HG02981 (cell line): Measurements from ENCODE around the gene ASH1L.
"Not testable (repeated sequence)": the region's sequence is repeated elsewhere in the genome, so short reads cannot be mapped to it uniquely, and the experiment has no call there.

Experiments used
- ATAC-seq: cut with Tn5 transposase; IDR thresholded peaks from one replicate; pipeline ENCODE4 v1.9.1; 2021; ENCODE audit warnings: mild to moderate bottlenecking, moderate library complexity; ENCODE audit not compliant: unreplicated experiment

ASH1L gene

DNA sequence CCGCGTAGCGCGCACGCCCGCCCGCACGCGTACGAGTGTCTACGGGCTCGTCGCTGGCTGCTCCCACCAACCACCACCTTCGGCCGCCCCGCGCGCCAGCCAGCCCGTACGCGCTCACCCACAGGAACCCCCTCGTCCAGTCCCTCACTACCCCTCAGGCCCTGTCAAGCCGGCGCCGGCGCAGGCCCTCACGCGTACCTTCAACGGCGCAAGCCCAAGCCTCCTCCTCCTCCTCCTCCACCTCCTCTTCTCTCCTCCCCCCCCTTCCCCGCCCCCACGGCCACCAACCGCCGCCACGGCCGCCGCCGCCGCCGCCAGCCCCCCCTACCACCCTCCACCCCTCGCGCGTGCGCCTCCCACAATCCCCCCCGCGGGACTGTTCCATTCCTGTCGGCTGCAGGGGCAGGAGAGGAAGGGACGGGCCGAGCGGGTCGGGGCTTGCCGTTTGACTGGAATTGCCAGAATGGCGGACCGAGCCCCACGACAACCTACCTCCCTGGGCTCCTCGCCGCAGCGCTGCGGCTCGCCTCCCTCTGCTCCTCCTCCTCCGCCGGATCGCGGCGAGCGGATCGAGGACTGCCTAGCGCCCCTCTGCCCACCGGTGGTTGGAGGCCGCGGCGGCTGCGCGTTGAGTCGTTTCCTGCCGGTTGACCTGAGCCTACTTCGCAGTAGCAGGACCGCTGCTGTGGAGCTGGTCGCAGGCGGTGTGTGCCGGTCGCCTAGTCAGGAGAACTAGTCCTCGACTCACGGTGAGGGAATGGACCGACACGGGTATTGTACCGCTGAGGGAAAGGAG lies at the start of gene ASH1L:
TSS of gene ASH1L (minus strand) at position 223 of the 796 bp plus-strand sequence. CDS start 41,284 bp downstream, outside the sequence.
- ATAC-seq: peak; percentile 69

GRCh38 chr1:155610257-155610647 lies 47.6 kb upstream of the ASH1L start:
- peak; percentile 10 for ATAC-seq

DNA sequence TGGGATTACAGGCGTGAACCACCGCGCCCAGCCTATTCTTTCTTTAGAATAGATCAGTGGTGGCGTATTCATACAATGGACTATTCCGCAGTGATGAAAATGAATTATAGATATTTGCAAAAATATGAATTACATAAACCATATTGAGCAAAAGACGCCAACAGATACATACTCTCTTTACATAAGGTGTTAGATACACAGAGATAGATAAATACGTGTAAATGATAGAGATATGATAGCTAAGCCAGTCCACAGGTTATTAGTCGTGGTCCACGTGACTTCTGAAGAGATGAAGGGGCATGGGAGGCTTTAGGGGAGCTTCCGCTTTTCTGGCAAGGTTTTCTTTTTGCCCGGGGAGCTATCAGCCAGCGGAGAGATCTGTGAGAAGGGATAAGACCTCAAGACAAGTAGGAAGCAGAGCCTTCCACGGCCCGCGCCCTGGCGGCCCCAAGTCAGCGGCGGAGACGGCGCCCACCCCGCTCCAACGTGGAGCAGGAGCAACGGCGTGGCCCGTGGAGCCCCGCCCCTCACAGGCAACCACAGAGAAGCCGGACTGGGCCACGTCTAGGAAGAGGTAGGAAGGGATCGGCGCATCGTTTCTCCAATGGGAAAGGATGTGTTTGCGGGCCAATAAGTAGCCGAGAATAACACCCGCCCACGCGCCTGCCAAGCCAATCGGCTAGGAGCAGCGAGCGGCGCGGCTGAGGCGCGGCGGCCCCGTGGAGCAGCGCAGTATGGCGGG lies 47.1 kb upstream of the ASH1L start, which contains the start of gene MSTO1:
TSS of gene MSTO1 (plus strand) at position 704 of the 742 bp plus-strand sequence. CDS start at position 735, 31 bp downstream.
- ATAC-seq: peak; percentile 87

GRCh38 chr1:155608888-155609225 lies 46.3 kb upstream of the ASH1L start:
- ATAC-seq: no peak

DNA sequence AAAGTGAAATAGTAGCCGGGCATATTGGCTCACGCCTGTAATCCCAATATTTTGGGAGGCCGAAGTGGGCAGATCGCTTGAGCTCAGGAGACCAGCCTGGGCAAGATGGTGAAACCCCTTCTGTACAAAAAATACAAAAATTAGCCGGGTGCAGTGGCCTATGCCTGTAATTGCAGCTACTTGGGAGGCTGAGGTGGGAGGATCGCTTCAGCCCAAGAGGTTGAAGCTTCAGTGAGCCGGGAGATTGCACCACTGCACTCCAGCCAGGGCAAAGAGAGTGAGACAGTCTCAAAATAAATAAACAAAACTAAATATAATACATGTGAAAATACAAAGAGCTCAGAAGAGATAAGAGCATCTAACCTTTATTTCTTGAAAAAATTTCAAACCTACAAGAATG lies 45.1 kb upstream of the ASH1L start:
- ATAC-seq: no peak

DNA sequence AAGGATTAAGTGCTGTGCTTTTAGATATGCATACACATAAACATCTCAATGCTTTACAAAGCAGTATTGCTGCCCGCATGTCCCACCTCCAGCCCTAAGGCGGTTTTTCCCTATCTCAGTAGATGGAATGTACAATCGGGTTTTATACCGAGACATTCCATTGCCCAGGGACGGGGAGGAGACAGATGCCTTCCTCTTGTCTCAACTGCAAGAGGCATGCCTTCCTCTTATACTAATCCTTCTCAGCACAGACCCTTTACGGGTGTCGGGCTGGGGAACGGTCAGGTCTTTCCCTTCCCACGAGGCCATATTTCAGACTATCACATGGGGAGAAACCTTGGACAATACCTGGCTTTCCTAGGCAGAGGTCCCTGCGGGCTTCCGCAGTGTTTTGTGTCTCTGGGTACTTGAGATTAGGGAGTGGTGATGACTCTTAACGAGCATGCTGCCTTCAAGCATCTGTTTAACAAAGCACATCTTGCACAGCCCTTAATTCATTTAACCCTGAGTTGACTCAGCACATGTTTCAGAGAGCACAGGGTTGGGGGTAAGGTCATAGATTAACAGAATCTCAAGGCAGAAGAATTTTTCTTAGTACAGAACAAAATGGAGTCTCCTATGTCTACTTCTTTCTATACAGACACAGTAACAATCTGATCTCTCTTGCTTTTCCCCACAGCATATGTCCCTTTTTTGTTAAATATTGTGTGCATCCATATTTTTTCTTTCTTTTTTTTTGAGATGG lies 37.4 kb upstream of the ASH1L start:
- ATAC-seq: not testable (repeated sequence)

GRCh38 chr1:155598842-155599331 lies 36.3 kb upstream of the ASH1L start:
- ATAC-seq: no peak

DNA sequence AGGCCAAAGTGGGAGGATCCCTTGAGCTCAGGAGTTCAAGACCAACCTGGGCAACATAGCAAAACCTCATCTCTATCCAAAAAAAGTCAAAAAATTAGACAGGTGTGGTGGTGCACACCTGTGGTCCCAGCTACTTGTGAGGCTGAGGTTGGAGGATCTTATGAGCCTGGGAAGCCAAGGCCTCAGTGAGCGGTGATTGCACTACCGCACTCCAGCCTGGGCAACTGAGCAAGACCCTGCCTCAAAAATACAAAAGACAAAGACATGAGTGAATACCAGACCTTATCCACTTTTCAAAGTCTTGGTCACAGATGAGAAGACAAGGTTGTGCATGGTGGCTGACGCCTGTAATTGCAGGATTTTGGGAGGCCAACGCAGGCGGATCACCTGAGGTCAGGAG lies 34.3 kb upstream of the ASH1L start:
- ATAC-seq: no peak

DNA sequence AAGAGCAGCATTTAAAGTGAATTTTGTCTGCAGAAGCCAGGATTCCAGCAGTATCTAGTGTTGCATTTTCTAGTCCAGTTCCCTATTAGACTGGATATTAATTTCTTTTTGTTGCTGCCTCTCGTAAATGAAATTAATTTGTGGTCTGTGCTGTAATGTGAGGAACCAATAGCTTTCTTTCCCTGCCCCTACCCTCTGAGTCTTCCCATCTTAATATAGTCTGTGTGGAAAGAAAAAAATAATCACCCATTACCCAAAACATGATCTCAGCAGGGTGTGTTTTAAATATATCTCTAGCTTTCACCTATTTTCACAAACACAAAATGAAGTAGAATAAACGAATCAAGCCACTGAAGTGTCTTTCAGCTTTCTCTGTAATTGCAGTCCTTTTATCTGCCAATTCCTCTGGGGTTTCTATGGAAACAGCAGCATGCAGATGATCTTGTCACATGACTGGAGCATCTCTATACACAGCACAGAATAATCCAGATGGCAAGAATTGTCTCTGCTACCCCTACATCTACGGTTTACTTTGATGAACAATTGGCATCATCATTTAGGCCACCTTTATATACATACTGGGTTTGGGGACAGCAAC lies 33.4 kb upstream of the ASH1L start:
- not testable (repeated sequence) for ATAC-seq

DNA sequence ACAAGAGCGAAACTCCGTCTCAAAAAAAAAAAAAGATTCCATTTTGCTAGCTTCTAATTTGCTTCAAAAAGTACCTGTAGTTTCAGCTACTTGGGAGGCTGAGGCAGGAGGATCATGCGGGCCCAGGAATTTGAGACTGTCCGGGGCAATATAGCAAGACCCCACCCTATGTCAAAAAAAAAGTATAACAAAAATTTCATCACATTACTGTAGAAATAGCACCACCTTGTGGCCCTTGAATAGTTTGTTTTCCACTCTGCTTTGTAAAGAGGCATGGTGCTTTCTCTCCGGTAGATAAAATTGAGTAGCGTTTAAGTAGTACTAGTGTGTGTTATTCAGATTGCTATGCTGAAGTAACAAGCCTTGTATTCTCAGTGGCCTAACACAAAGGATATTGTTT lies 29.2 kb upstream of the ASH1L start:
- ATAC-seq: no peak

- ATAC-seq: not testable (repeated sequence)
Observed at GRCh38 chr1:155590516-155591247, 28.1 kb upstream of the ASH1L start.

DNA sequence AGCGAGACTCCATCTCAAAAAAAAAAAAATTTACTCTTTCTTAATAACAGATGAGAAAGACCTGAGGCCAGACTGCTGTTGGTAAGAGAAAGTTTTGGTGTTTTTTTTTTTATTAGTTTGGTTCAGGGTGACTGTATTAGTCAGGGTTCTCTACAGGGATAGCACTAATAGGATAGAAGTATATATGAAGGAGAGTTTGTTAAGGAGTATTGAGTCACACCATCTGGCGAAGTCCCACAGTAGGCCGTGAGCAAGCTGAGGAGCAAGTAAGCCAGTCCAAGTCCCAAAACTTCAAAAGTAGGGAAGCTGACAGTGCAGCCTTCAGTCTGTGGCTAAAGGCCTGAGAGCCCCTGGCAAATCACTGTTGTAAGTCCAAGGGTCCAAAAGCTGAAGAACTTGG lies 26.7 kb upstream of the ASH1L start:
- not testable (repeated sequence) for ATAC-seq

DNA sequence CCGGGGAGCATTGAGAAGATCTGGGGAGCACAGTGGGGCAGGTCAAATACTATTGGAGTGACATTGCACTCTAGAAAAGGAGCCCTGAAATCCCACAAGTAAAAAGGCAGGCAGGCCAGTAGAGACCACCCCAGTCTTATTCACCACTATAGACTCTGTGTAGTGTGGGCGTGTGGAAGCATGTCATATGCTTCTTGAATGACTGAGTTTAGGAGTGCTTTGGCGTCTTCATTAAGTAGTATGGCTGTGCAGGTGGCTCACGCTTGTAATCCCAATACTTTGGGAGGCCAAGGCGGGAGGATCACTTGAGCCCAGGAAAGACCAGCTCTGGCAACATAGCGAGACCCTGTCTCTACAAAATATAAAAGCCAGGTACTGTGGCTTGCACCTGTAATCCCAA lies 21.2 kb upstream of the ASH1L start:
- ATAC-seq: not testable (repeated sequence)

DNA sequence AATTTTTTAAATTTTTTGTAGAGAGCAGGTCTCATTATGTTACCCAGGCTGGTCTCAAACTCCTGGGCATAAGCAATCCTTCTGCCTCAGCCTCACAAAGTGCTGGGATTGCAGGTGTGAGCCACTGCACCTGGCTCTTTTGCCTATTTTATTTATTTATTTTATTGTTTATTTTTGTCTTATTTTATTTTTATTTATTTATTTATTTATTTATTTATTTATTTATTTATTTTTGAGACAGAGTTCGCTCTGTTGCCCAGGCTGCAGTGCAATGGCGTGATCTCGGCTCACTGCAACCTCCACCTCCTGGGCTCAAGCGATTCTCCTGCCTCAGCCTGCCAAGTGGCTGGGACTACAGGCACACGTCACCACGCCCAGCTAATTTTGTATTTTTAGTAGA lies 13.0 kb upstream of the ASH1L start:
- ATAC-seq: not testable (repeated sequence)

GRCh38 chr1:155574077-155574476 lies 11.5 kb upstream of the ASH1L start:
- no peak for ATAC-seq

DNA sequence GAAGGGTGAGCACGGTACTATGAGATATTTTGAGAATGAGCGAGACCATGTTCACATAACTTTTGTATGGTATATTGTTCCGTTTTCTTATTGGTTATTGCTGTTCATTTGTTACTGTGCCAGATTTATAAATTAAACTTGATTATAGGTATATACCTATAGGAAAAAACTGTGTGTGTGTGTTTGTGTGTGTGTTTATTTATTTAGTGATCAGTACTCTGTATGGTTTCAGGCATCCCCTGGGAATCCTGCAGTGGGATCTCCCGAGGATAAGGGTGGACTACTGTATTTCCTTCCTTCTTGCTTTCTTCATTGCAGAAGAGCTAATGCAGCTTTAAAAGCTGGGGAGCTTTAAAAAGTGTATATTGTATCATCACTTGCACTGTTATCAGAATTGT lies 8.0 kb upstream of the ASH1L start:
- ATAC-seq: no peak

- ATAC-seq: no peak
Observed at GRCh38 chr1:155569988-155570592, 7.5 kb upstream of the ASH1L start.

- ATAC-seq: not testable (repeated sequence)
Observed at GRCh38 chr1:155563377-155564022, 897 bp upstream of the ASH1L start.
